ENCODE data around the gene BCL6. TPM values are rescaled to one million over a fixed set of nuclear protein-coding genes. Genes with fewer than 3 reads are reported as not detected.

BCL6 gene
- total and polyA plus RNA-seq, 2 donors (not counting 1 experiment from before 2014, with no cell fraction given): 21.2 to 48.2 TPM

DNA sequence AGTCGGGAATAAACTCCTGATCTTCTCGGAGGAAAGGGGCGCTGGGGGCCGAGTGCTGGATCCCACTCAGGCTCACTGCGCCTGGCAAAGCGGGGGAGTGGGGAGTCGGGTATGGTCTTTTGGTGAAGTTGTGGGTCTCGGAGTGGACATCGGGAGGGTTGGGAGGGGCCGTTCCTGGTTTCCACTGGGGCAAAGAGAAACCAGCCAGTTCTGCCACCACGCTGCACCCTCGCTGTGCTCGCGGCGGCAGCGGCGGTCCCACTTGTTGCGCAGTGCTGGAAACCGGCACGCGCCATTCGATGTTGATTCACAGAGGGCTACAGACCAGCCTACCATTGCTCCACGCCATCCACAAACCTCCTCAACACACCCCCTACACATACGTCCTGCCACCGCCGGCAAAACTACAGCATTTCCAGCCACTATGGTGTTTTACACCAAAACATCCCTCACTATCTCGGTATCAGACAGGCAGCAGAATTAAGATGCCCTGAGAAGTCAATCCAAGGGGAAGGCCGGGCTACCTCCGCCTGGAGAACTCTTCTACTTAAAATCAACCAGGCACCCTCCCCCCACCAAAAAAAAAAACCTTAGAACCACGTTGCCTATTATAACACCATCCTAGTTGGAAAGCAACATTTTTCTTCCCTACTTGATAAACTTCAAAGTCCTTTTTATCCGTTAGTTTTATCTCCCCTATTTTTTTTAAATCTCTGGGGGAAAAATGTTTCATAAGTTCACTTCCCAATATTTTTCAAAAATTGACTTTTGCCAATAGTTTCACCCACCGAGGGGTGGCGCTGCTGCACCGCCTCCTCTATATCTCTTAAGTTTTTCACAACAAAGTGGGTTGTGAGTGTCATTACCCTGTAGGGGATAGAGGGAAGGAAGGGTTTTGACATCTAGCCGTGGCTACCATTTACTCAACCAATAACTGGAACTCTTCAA, 3.6 kb downstream of the BCL6 start:
- peak overlapping the region; percentile 86 for H3K27ac Mint-ChIP-seq
- intact Hi-C loops (cut with micrococcal nuclease): loop anchor here (1.0 to 10.0 kb wide), 11 partner anchors 319 to 1126 kb away; no protein-coding TSS in a partner anchor
- peak overlapping the region; percentile 97 for H3K4me3 Mint-ChIP-seq
- ATAC-seq (ENCODE audit: low read depth) (peak; percentile 10), DNase-seq (peak; percentile 85)
- Histone ChIP-seq H3K9ac (ENCODE audit: low read length) (peak overlapping the region; percentile 93), H3K27me3 (replicated peaks in 1 of 4; ENCODE audit: control extremely low read depth in 1 of 4, control insufficient read depth in 3 of 4, insufficient read depth in 4 of 4, low read length in 3 of 4) (no peaks in the 10 kb centered on the region), H3K36me3 (replicated peaks in 1 of 2; ENCODE audit: control extremely low read depth in 1 of 2, control insufficient read depth in 1 of 2, extremely low read depth in 1 of 2, insufficient read depth in 2 of 2, low read length in 1 of 2) (no peaks in the 10 kb centered on the region), H4K20me1 (ENCODE audit: control insufficient read depth, insufficient read depth, low read length, poor library complexity, severe bottlenecking) (peaks cover 37% of the 10 kb centered on the region), H3K27ac (ENCODE audit: low read length in 2 of 2) (peak overlapping the region; percentile 16 to 32), H2AFZ (ENCODE audit: insufficient read depth, low read depth, low read length, poor library complexity, severe bottlenecking) (peak overlapping the region; percentile 77), H3K4me2 (replicated peaks; ENCODE audit: low read depth, low read length, poor library complexity, severe bottlenecking) (peak overlapping the region; percentile 98), H3K79me2 (ENCODE audit: control insufficient read depth, insufficient read depth, low read length) (peaks cover 63% of the 10 kb centered on the region), H3K4me3 (ENCODE audit: control extremely low read depth in 1 of 5, extremely low read depth in 1 of 5, insufficient read depth in 1 of 5, low read depth in 2 of 5, low read length in 4 of 5) (peak overlapping the region; percentile 66 to 94 (median 84)), H3K9me3 (ENCODE audit: control extremely low read depth in 1 of 3, control insufficient read depth in 2 of 3, insufficient read depth in 1 of 3, low read length in 2 of 3) (no peaks in the 10 kb centered on the region), H3K4me1 (ENCODE audit: control insufficient read depth in 2 of 2, insufficient read depth in 2 of 2, low read length in 2 of 2) (peaks cover 40 to 69% of the 10 kb centered on the region in 2 donors)
- peaks cover 70% of the 10 kb centered on the region for H3K4me1 Mint-ChIP-seq
- H3K27me3 Mint-ChIP-seq: no peaks in the 10 kb centered on the region
- ChIA-PET CTCF (interaction anchor here (0.6 to 9.7 kb wide), 107 partner anchors 7 to 1410 kb away, joined by 3 to 1008 read pairs (median 6); partner anchors contain the start of gene LPP), POLR2A (interaction anchor here (0.7 to 1.7 kb wide), 2 partner anchors 1139 to 1213 kb away, joined by 5 to 16 read pairs; no protein-coding TSS in a partner anchor)
- TF ChIP-seq, protein P1, sequence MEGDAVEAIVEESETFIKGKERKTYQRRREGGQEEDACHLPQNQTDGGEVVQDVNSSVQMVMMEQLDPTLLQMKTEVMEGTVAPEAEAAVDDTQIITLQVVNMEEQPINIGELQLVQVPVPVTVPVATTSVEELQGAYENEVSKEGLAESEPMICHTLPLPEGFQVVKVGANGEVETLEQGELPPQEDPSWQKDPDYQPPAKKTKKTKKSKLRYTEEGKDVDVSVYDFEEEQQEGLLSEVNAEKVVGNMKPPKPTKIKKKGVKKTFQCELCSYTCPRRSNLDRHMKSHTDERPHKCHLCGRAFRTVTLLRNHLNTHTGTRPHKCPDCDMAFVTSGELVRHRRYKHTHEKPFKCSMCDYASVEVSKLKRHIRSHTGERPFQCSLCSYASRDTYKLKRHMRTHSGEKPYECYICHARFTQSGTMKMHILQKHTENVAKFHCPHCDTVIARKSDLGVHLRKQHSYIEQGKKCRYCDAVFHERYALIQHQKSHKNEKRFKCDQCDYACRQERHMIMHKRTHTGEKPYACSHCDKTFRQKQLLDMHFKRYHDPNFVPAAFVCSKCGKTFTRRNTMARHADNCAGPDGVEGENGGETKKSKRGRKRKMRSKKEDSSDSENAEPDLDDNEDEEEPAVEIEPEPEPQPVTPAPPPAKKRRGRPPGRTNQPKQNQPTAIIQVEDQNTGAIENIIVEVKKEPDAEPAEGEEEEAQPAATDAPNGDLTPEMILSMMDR (IDR thresholded peaks at IDR 0.05): peak; percentile 99
- TF ChIP-seq EZH2 (IDR thresholded peaks at IDR 0.05; ENCODE audit: borderline replicate concordance, insufficient read depth, low read depth, low read length, poor library complexity, severe bottlenecking): no peak
- WGBS (ENCODE audit: insufficient coverage): under 1% methylated on average over 30 of the region's 35 CpGs
- no peaks in the 10 kb centered on the region for H3K9me3 Mint-ChIP-seq (ENCODE audit: insufficient read depth)
